NCI-H128 (cell line): Measurements from ENCODE around the gene C1QTNF1.
"Not testable (repeated sequence)": the region's sequence is repeated elsewhere in the genome, so short reads cannot be mapped to it uniquely, and the experiment has no call there.

ENCODE experiments used
- DNase-seq: peaks from one replicate; lab custom pipeline; 2025; ENCODE audit not compliant: unreplicated experiment; lab: John Stamatoyannopoulos, UW

The C1QTNF1 gene

DNA sequence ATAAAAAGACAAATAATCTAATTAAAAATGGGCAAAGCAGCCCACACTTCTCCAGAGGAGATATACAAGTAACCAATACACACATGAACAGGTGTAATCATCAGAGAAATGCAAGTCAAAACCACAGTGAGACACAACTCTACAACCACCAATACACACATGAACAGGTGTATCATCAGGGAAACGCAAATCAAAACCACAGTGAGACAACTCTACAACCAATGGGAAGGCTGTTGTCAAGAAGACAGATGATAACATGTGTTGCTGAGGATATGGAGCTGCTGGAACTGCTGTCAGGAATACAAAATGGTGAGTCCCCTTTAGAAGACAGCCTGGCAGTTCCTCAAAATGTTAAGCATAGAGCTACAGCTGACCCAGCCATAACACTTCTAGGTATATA lies 28.2 kb downstream of the C1QTNF1 start:
- DNase-seq: no peak

DNA sequence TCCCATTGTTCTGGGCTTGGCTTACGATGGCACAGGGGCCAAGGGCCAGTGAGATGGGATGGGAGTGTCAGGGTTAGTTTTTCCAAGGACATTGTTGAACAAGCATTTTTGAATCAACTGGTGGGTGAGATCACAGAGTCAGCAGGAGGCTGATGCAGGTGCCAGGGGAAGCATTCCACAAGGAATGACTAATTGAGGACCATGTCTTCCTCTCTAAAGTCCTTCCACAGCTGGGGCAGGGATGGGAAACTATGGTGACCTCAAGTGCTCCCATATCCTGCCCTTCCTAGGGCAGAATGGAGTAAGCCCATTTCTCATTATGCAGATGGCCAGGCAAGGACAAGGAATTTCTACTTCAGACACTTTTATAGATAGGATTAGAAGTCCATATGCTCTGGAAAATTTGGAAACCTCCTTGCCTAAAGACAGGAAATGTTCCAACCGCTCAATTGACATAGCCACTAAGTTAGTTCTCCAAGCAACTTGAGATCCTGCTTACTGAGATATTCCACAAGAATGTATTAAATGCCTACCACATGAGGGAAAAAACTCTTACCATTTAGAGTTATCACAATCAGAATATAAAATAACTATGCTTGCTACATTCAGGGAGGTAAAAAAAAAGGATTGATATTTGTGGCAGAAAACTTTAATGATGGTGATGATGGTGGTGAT lies 29.4 kb downstream of the C1QTNF1 start:
- DNase-seq: no peak

DNA sequence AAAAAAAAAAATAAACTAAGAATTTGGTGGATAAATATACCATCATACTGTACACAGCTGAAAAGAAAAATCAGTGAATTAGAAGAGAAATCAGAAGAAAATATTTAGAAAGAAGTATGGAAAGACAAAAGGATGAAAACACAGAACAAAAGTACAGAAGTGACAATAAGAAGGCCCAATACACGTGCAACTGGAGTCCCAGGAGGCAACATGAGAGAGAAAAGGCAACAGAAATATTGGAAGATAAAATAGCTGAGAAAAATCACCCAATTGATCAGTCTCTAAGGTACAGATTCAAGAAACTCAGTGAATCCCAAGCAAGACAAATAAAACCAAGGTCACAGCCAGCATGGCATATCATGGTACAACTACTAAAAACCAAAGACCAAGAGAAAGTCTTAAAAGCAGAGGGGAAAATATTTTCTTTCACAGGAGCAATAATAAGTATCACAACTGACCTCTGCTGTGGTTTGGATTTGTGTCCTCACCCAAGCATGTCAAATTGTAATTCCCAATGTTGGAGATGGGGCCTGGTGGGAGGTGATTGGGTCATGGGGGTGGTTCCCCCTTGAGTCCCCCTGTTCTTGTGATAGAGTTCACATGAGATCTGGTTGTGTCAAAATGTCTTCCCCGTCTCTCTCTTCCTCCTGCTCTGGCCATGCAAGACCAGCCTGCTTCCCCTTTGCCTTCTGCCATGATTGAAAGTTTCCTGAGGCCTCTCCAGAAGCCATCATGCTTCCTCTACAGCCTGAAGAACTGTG lies 30.4 kb downstream of the C1QTNF1 start:
- DNase-seq: no peak

DNA sequence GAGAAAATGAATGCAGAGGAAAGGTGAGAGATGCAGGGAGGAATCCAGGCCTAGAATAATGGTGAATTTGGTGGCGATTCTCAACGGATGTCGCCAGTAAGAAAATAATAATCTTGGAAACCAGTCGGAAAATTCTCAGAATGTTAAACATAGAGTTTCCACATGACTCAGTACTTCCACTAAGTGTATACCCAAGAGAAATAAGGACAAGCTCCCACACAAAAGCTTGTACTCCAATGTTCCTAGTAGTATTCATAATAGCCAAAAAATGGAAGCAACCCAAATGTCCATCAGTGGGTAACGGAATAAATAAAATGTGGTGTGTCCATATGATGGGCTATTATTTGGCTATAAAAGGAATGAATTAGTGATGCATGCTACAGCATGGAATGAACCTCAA lies 31.2 kb downstream of the C1QTNF1 start:
- no peak for DNase-seq

DNA sequence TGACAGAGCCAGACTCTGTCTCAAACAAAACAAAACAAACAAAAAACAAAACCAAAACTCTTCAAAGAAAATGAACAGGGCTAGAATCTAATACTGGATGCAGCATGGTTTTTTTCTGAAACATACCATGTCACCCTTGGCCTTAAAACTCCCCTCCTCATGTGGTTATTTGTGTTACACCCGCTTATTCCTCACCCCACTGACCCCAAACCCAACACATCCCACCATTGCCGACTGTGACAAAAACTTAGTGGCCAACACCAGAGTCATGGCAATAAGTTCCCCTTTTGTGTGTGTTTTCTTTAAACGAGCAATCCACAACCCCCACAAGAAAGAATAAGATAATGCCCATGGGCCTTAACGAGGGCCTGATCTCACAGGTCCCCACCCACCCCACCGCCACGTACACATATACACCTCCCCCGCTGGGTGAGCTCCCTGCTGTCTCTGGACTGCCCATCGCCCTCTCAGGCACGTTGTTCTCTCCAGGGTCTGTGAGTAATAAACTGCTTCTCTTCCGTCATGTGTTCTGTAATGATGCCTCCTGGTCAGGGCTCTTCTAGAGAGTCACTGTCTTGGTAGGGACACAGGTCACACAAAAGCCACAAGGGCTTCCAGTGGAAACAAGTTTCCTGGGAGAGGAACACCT lies 33.9 kb downstream of the C1QTNF1 start:
- no peak for DNase-seq

DNA sequence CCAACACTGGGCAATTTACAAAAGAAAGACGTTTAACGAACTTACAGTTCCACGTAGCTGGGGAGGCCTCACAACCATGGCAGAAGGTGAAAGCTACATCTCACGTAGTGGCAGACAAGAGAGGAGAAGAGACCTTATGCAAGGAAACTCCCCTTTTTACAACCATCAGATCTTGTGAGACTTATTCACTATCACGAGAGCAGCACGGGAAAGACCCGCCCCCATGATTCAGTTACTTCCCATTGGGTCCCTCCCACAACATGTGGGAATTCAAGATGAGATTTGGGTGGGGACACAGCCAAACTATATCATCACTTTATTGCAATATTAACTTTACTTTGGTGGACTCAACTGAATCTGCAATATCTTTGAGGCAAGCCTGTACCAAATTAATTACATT lies 38.7 kb downstream of the C1QTNF1 start:
- no peak for DNase-seq

DNA sequence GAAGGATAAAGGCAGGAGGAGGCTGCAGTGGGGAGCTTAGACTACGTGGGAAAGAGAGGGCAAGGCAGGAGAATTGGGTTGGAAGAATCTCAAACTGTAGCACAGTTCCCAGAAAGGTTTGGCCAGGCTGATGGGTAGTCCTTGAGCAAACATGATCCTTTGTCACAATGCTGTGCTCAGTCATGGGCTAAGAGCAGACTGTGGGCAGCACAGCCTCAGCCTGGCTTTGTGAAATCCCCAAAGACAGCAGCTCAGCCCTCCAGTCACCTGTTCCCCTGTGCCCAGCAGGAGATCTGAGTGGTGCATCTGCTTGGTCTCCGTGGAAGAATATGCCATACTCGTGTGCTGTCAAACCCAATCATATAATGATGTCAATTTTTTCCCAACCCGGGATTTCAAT lies 40.1 kb downstream of the C1QTNF1 start:
- no peak for DNase-seq

DNA sequence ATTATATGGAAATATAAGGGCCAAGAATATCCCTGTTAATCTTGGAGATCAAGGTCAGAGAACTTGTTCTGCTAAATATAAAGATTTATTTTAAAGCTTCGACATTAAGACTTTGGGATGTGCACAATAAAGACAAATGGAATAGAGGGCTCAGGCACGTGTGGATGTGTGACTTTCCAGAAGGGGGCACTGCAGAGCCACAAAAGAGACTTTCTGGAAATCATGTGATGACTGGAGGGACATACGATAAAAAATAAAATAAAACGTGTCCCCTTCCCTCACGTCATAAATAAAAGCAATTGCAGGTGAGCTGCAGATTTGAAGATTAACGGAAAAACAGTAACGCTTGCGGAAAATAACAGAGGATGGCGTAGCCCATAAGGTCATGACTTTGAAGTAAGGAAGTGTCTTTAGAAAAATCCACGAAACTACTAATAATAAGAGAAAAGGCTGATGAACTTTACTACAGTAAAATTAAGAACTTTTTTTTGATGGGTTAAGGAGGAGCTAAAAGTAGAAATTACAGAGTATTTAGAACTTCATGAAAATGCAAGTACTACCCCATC lies 41.2 kb downstream of the C1QTNF1 start:
- DNase-seq: no peak

DNA sequence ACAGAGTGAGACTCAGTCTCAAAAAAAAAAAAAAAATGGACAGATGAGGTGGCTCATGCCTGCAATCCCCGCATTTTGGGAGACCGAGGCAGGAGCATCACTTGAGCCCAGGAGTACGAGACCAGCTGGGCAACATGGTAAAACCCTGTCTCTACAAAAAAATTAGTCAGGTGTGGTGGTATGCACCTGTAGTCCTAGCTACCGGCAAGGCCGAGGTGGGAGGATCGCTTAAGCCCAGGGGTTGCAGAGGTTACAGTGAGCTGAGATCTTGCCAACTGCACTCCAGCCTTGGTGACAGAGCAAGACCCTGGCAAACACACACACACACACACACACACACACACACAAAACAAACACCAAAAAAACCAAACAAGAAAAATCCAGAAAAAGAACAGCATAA lies 43.0 kb downstream of the C1QTNF1 start:
- DNase-seq: no peak

DNA sequence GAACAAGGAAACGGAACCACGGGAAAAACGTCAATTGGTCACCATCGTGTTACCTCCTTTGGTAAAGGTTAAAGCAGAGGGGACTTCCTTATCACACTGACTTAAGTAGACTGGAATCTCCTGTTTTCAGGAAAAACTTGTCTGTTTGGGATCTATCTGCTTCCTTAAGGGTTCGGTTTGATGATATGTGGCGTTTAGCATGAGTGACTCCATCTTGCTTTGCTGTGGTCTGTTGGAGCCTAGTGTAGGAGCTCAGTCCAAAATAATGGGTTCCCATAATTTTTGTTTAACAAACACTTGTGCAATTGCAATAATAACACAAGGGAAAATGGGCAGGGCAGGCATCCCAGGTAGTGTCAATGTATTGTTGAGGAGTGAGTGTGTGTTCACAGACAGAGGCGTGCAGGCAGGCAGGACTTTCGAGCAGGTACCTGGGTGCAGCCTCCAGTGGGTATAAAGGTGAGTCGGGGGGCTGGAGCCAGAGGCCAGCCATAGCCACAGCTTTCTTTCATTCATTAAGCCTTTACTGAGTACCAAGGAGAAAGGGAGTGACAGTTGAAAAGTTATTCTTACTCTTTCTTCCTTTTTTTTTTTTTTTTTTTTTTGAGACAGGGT lies 46.4 kb downstream of the C1QTNF1 start:
- no peak for DNase-seq

DNA sequence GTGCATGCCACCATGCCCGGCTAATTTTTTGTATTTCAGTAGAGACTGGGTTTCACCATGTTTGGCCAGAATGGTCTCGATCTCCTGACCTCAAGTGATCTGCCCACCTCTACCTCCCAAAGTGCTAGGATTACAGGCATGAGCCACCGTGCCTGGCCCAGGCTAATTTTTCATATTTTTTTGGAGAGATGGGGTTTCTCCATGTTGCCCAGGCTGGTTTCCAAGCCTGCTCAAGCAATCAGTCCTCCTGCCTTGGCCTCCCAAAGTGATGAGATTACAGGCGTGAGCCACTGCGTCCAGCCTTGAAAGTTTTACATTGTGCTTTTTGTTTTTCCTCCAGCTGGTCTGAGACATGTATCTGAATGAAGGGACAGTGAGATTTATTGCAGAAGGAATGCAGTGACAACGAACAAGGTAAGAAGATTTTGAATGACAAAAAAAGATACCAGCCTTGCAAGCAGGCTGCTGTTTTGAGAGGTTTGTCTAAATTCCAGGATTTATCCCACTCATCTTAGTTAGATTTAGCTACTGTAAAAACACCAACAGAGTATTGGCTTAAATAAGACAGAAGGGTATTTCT lies 47.3 kb downstream of the C1QTNF1 start:
- DNase-seq: no peak

DNA sequence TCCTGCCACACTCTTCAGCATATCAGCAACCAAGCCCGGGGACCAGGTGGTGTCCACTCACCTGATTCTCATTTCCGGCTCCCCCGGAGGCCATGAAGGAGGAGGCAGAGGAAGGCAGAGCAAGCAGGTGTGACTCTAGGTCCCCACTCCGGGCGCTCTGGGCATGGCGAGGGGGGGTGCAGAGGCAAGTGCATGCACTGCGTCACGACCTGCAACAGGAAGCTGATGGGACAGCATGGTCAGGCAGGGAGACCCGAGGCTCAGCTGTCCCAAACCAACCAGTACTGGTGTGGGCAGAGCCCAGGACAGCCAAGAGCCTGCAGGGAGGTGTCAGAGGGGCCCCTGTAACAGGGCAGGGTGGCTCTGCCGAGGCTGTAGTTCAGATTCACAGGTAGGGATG lies 48.6 kb downstream of the C1QTNF1 start:
- DNase-seq: no peak

DNA sequence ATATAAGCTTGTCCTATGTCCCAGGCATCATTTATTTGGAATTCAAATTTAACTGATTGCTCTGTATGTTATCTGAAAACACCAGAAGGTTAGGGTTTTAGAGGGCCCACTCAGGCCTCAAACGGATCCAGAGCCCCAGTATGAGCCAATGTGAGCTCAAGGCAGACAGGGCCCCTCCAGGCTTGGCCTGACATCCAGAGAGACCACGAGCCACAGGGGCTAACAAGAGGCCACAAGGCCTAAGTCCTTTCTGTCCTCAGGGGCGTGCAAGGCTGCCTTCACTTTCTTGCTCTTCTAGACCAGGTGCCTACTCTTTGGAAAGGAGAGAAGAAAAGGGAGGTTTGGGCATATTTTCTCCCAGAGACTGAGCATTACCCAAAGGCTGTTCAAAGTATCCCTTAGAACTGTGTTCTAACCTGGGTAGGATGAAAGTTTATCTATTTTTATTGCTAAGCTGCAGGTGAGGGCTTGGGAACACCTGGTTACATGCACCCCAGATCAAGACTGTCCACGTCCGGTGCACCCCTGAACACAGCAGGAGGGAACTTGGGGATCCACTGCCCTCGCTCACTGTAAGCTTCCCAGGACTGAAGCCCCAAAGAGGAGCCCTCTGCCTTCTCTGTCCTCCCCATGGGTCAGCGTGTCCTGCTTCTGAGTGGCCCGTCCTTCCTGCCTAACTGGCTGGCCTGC lies 49.2 kb downstream of the C1QTNF1 start:
- no peak for DNase-seq

DNA sequence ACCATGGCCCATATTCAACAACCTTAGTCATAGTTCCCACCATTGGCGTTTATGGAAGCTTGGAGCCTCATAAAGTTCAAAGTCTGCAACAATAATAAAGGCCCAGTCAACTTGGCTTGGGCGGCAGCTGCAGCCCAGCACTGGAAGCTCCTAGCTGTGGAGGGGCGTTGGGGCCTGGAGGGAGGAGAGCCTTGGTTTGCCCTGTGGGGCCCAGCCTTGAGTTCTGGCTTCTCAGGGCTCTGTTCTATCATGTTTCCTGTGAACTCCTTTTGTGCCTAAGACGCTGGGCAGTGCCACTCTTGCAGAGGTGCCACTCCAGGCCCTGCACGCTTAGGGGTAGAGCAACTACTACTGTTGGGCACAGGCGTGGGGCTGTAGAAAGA lies 49.7 kb downstream of the C1QTNF1 start:
- no peak for DNase-seq

DNA sequence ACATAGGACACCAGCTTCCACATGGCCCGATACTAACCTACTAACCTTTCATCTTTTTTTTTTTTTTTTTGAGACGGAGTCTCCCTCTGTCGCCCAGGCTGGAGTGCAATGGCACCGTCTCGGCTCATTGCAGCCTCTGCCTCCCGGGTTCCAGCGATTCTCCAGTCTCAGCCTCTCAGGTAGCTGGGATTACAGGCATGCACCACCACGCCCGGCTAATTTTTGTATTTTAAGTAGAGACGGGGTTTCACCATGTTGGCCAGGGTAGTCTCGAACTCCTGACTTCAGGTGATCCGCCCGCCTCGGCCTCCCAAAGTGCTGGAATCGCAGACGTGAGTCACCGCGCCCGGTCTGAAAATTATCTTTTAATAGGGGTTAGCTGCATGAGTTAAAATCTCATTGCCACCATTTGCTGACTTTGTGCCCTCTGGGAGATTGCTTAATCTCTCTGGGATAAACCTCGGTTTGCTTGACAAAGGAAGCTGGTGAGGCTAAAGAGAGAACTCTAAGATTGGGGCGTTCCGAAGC lies 50.2 kb downstream of the C1QTNF1 start:
- not testable (repeated sequence) for DNase-seq

DNA sequence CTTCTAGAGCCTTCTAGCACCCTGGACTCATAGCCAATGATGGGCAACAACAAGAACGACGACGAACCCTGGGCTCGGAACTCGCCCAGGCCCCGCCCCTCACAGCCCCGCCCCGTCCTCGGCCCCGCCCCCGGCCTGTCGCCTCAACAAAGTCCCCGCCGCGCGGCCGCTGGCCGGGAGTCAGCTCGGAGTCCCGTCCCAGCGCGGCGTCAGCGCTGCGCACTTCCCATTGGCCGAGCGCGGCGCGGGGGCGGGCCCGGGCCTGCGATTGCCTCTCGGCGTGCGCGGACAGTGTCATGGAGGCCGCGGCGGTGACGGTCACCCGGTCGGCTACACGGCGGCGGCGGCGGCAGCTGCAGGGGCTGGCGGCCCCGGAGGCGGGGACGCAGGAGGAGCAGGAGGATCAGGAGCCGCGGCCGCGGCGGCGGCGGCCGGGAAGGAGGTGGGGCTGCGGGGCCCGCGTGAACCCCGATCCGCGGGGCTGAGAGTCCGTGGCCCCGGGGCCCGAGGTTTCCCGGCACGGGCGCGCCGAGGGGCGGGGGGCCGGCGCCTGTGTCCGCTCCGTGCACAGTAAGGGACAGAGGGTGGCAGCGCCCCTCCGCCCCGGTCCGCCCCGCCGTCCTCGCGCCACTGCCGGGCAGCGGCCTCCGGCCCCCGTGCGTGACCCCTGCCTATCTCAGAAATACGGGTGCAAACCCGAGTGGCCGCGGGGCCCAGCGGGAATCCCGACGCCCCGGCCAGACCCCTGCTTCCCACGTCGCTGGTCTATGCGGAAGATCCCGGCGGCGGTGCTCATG lies 50.9 kb downstream of the C1QTNF1 start, which contains the start of gene ENGASE:
Gene ENGASE (plus strand): TSS at position 176 of the 797 bp plus-strand sequence. CDS start 121 bp downstream, at position 297.
- DNase-seq: peak; percentile 50

DNA sequence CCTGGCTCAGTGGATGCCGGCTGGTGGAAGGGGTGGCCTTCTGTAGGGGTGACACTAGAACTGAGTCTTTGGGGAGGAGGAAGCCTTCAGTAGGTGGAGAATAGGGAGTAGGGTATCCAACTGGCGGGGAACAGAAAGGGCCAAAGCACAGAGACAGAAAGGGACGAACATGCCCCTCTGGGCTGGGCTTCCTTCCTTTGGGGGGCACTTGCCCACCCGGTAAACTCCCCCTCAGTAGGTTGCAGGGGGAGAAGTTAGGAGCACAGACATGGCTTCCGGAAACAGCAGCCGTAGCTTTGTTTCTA lies 51.4 kb downstream of the C1QTNF1 start:
- DNase-seq: no peak

DNA sequence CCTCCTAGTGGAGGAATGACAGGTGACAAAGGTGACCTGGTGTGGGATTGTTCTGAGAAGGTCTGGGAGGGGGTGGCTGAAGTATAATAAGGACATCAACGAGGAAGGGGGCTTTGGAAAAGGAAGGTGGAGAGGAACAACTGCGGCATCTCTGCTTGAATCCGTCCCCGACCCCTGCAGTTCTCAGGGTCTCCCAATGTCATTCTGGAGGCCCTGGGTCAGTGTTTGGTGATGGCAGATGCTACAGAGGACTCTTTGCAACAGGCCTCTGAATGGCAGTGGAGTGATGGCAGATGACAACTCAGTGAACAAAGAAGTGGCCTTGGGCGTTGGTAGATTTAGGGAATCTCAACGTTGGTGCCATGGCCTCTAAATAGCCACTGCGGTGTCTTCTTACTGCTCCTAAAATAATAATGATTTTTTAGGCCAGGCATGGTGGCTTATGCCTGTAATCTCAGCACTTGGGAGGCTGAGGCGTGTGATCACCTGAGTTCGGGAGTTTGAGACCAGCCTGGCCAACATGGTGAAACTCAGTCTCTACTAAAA lies 52.0 kb downstream of the C1QTNF1 start:
- no peak for DNase-seq

DNA sequence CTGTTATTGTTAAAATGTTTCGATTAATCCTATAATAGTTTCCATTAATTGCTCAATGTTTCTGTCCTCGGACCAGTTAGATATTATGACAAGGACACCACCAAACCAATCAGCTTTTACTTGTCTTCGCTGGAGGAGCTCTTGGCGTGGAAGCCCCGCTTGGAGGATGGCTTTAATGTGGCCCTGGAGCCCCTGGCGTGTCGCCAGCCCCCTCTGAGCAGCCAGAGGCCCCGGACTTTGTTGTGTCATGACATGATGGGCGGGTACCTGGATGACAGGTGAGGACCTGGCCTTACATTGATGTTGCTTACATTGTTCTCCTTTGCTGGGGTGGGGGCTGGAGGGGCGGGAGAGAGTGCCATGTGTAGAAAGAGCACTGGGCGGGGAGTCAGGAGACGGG lies 53.6 kb downstream of the C1QTNF1 start:
- DNase-seq: no peak
